Measurements from ENCODE around the gene UBAC2. TPM values are rescaled to one million over a fixed set of nuclear protein-coding genes. Genes with fewer than 3 reads are reported as not detected.

UBAC2 gene
- total and polyA plus RNA-seq, 2 of the 4 experiments (the other 2 are of a cell fraction) = 20.8 to 36.3 TPM

DNA sequence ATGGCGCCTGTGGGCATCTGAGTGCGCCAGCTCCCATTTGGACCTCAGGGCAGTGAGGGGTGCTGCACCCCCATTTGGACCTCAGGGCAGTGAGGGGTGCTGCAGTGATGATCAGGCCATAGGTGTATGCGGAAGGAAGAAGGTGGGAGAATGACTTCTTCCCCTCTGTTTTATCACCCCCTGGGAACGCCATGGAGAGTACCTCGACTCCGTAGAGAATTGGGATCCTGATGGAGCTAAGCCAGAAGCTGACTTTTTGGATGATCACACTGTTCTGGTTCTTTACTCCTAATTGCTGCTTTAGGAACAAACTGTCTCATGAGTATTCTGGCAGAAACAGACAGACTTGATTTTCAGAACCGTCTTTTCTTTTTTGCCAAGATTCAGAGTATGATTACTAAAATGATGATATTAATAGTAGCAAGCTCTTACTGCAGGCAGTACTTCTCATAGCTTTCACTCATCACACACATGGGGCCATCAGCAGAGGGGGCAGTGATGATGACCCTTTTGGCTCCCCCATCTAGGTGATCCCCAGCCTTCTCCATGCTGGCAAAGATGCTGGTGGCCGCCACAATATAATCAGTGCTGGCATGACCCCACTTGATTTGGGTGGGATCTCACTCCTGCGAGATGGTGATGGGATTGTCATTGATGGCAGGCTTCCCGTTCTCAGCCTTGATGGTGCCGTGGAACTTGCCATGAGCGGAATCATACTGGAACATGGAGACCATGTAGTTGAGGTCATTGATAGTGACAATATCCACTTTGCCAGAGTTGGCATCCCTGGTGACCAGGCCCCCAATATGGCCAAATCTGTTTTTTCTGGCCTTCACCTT, 10.3 kb upstream of the UBAC2 start:
- Histone ChIP-seq H3K18ac (ENCODE audit: low read depth, low read length) (no peak overlapping the region), H3K36me3 (ENCODE audit: control insufficient read depth, insufficient read depth, low read length) (no peaks in the 10 kb centered on the region), H3K9me1 (ENCODE audit: insufficient read depth, low read length) (0 out of 2 replicates have a peak, but pooled peaks cover 4% of the 10 kb centered on the region), H3K56ac (ENCODE audit: extremely low read depth, insufficient read depth, low read length) (no peak overlapping the region), H2BK120ac (ENCODE audit: low read depth, low read length) (no peak overlapping the region), H2AK5ac (ENCODE audit: low read depth, low read length) (no peak overlapping the region), H4K20me1 (ENCODE audit: insufficient read depth, low read length) (0 out of 2 replicates have a peak, but pooled peaks cover 2% of the 10 kb centered on the region), H3K14ac (replicated peaks; ENCODE audit: low read depth, low read length) (no peak overlapping the region), H3K4me2 (ENCODE audit: low read depth, low read length) (no peak overlapping the region), H3K9ac (ENCODE audit: low read depth, low read length) (no peak overlapping the region), H3K23ac (ENCODE audit: low read depth, low read length) (no peak overlapping the region), H3K9me3 (ENCODE audit: control insufficient read depth, insufficient read depth, low read length) (no peaks in the 10 kb centered on the region), H3K4me1 (ENCODE audit: control insufficient read depth, insufficient read depth, low read length) (peaks cover 7% of the 10 kb centered on the region), H2BK20ac (ENCODE audit: low read depth, low read length) (no peak overlapping the region), H2BK5ac (ENCODE audit: low read depth, low read length, poor library complexity, severe bottlenecking) (no peak overlapping the region), H4K8ac (ENCODE audit: low read depth in 2 of 2, low read length in 2 of 2) (no peak overlapping the region), H2AK9ac (replicated peaks; ENCODE audit: low read depth, low read length, poor library complexity) (no peak overlapping the region), H2AFZ (replicated peaks; ENCODE audit: low read length, poor library complexity) (no peak overlapping the region), H3K4me3 (ENCODE audit: insufficient read depth, low read depth, low read length) (no peak overlapping the region), H3K4ac (ENCODE audit: low read depth, low read length) (no peak overlapping the region), H3K79me1 (ENCODE audit: low read depth in 1 of 2, low read length in 2 of 2) (no peaks in the 10 kb centered on the region), H2BK15ac (ENCODE audit: low read depth, low read length) (no peak overlapping the region), H3K27ac (ENCODE audit: insufficient read depth, low read length) (no peak overlapping the region), H3K27me3 (ENCODE audit: control insufficient read depth, insufficient read depth, low read length) (peaks cover 10% of the 10 kb centered on the region), H4K91ac (ENCODE audit: insufficient read depth, low read depth, low read length) (no peak overlapping the region), H4K5ac (ENCODE audit: low read depth, low read length) (no peak overlapping the region)
- no CpG with 5 or more reads among the region's 12 CpGs for WGBS, 2 experiments (ENCODE audit: extremely low coverage in 2 of 2, insufficient read length in 1 of 2)
- no peak for DNase-seq
- TF ChIP-seq FOS (IDR thresholded peaks at IDR 0.05; ENCODE audit: low read depth, low read length) = no peak
- TF ChIP-seq MXI1 (IDR thresholded peaks at IDR 0.05; ENCODE audit: borderline replicate concordance, low read depth, low read length) = no peak
- TF ChIP-seq CHD1 (IDR thresholded peaks at IDR 0.05; ENCODE audit: low read depth, low read length) = no peak
- no peak for TF ChIP-seq MAFK (IDR thresholded peaks at IDR 0.05; ENCODE audit: low read depth, low read length)
- no peak for TF ChIP-seq MAZ (IDR thresholded peaks at IDR 0.05; ENCODE audit: borderline replicate concordance, low read depth, low read length)
- no peak for TF ChIP-seq RFX5 (IDR thresholded peaks at IDR 0.05; ENCODE audit: low read depth, low read length)
- TF ChIP-seq NFE2L2 (IDR thresholded peaks at IDR 0.05; ENCODE audit: low read depth, low read length) = no peak
- no peak for TF ChIP-seq SMC3 (IDR thresholded peaks at IDR 0.05; ENCODE audit: low read depth, low read length)
- TF ChIP-seq BHLHE40 (IDR thresholded peaks at IDR 0.05; ENCODE audit: low read depth, low read length) = no peak
- TF ChIP-seq ELK1 (IDR thresholded peaks at IDR 0.05; ENCODE audit: borderline replicate concordance, low read depth, low read length) = no peak
- no peak for TF ChIP-seq POLR2A (IDR thresholded peaks at IDR 0.05; ENCODE audit: low read depth, low read length)
- no peak for TF ChIP-seq CEBPB (IDR thresholded peaks at IDR 0.05; ENCODE audit: low read depth, low read length)
- TF ChIP-seq RAD21 (IDR thresholded peaks at IDR 0.05; ENCODE audit: low read length) = no peak
- TF ChIP-seq, protein P1, sequence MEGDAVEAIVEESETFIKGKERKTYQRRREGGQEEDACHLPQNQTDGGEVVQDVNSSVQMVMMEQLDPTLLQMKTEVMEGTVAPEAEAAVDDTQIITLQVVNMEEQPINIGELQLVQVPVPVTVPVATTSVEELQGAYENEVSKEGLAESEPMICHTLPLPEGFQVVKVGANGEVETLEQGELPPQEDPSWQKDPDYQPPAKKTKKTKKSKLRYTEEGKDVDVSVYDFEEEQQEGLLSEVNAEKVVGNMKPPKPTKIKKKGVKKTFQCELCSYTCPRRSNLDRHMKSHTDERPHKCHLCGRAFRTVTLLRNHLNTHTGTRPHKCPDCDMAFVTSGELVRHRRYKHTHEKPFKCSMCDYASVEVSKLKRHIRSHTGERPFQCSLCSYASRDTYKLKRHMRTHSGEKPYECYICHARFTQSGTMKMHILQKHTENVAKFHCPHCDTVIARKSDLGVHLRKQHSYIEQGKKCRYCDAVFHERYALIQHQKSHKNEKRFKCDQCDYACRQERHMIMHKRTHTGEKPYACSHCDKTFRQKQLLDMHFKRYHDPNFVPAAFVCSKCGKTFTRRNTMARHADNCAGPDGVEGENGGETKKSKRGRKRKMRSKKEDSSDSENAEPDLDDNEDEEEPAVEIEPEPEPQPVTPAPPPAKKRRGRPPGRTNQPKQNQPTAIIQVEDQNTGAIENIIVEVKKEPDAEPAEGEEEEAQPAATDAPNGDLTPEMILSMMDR (conservative IDR thresholded peaks at IDR 0.05; ENCODE audit: low read depth, low read length) = no peak
- TF ChIP-seq RCOR1 (IDR thresholded peaks at IDR 0.05; ENCODE audit: insufficient replicate concordance, low read length) = no peak
- ChIA-PET CTCF (no interaction called here), POLR2A (ENCODE audit: unreplicated experiment) (no interaction called here)
- BruUV-seq (replicated peaks) = no TSS peak
- in situ Hi-C loops (cut with MboI; ENCODE audit: low sequenced_read_pairs) (no loop called here), intact Hi-C loops (cut with micrococcal nuclease) (no loop called here), dilution Hi-C loops (cut with HindIII; ENCODE audit: low sequenced_read_pairs, unreplicated experiment) (no loop called here)
- ATAC-seq (ENCODE audit: low read depth) = no peak

Data from IMR-90 (cell line).